H9 (cell line): ENCODE data around the gene CCL3. TPM values are rescaled to one million over a fixed set of nuclear protein-coding genes. Genes with fewer than 3 reads are reported as not detected.

ENCODE experiments used
- DNase-seq: peaks from one replicate; pipeline ENCODE4 v3.0.0-alpha.2; 2017
- H2AFZ ChIP-seq: one replicate; pipeline ENCODE4 v1.6.1; 2013; ENCODE audit warnings: mild to moderate bottlenecking, low read length, control low read depth, moderate library complexity
- H2AK5ac ChIP-seq: 2 replicates; pipeline ENCODE4 v1.6.1; 2013; ENCODE audit warnings: low read length, control low read depth, mixed read lengths; ENCODE audit not compliant: insufficient read length
- H2BK120ac ChIP-seq: one replicate; pipeline ENCODE4 v1.6.1; 2013; ENCODE audit warnings: low read depth, mild to moderate bottlenecking, low read length, control low read depth, inconsistent platforms; ENCODE audit not compliant: poor library complexity, severe bottlenecking
- H2BK12ac ChIP-seq: 2 replicates; pipeline ENCODE4 v1.6.1; 2013; ENCODE audit warnings: low read length, control low read depth, mixed read lengths, low read depth; ENCODE audit not compliant: insufficient read length
- H2BK15ac ChIP-seq: 2 replicates; pipeline ENCODE4 v1.6.1; 2013; ENCODE audit warnings: low read depth, low read length, control low read depth
- H2BK20ac ChIP-seq: one replicate; pipeline ENCODE4 v1.6.1; 2013; ENCODE audit warnings: low read depth, mild to moderate bottlenecking, low read length, control low read depth, inconsistent platforms; ENCODE audit not compliant: poor library complexity, severe bottlenecking
- H2BK5ac ChIP-seq: 2 replicates; pipeline ENCODE4 v1.6.1; 2013; ENCODE audit warnings: low read length, control low read depth, mixed read lengths; ENCODE audit not compliant: insufficient read length
- H3K14ac ChIP-seq: 2 replicates; pipeline ENCODE4 v1.6.1; 2013; ENCODE audit warnings: low read length, control low read depth; ENCODE audit not compliant: insufficient read depth
- H3K18ac ChIP-seq: 2 replicates; pipeline ENCODE4 v1.6.1; 2013; ENCODE audit warnings: low read depth, mild to moderate bottlenecking, mixed read lengths, low read length, control low read depth; ENCODE audit not compliant: insufficient read length
- H3K23ac ChIP-seq: 2 replicates; pipeline ENCODE4 v1.6.1; 2013; ENCODE audit warnings: low read length, control low read depth, mixed read lengths, low read depth; ENCODE audit not compliant: insufficient read length
- H3K23me2 ChIP-seq: 2 replicates; pipeline ENCODE4 v1.6.1; 2013; ENCODE audit warnings: low read depth, mild to moderate bottlenecking, mixed read lengths, low read length, control low read depth; ENCODE audit not compliant: insufficient read length, poor library complexity, severe bottlenecking
- H3K27ac ChIP-seq: 2 replicates; pipeline ENCODE4 v1.5.1; 2013; ENCODE audit warnings: low read length, control low read depth, mixed read lengths, low read depth; ENCODE audit not compliant: insufficient read length
- H3K27me3 ChIP-seq: 2 replicates; pipeline ENCODE4 v1.6.1; 2013; ENCODE audit warnings: low read length, control low read depth, inconsistent platforms; ENCODE audit not compliant: insufficient read depth
- H3K4ac ChIP-seq: 2 replicates; pipeline ENCODE4 v1.6.1; 2013; ENCODE audit warnings: low read depth, mild to moderate bottlenecking, control low read depth, inconsistent platforms, low read length, moderate library complexity
- H3K4me1 ChIP-seq: 2 replicates; pipeline ENCODE4 v1.6.1; 2013; ENCODE audit warnings: low read length, control low read depth, inconsistent platforms; ENCODE audit not compliant: insufficient read depth
- H3K4me2 ChIP-seq: 2 replicates; pipeline ENCODE4 v1.6.1; 2013; ENCODE audit warnings: low read length, control low read depth, mixed read lengths; ENCODE audit not compliant: insufficient read length, insufficient read depth
- H3K56ac ChIP-seq: 2 replicates; pipeline ENCODE4 v1.6.1; 2013; ENCODE audit warnings: low read depth, mild to moderate bottlenecking, mixed read lengths, low read length, control low read depth; ENCODE audit not compliant: insufficient read length
- H3K79me1 ChIP-seq: 2 replicates; pipeline ENCODE4 v1.6.1; 2013; ENCODE audit warnings: low read depth, mild to moderate bottlenecking, moderate library complexity, low read length, control low read depth, inconsistent platforms; ENCODE audit not compliant: insufficient read depth, poor library complexity, severe bottlenecking
- H3K79me2 ChIP-seq: 2 replicates; pipeline ENCODE4 v1.6.1; 2013; ENCODE audit warnings: low read length, control low read depth, inconsistent platforms; ENCODE audit not compliant: insufficient read depth
- H3K9ac ChIP-seq: 2 replicates; pipeline ENCODE4 v1.6.1; 2013; ENCODE audit warnings: low read length, control low read depth, mixed read lengths; ENCODE audit not compliant: insufficient read length; ENCODE audit errors: extremely low read depth
- H3K9me3 ChIP-seq: one replicate; pipeline ENCODE4 v1.6.1; 2013; ENCODE audit warnings: low read depth, low read length, inconsistent platforms; ENCODE audit not compliant: control insufficient read depth
- H3T11ph ChIP-seq: one replicate; pipeline ENCODE4 v1.6.1; 2013; ENCODE audit warnings: mild to moderate bottlenecking, low read length, control low read depth, inconsistent platforms
- H4K20me1 ChIP-seq: one replicate; pipeline ENCODE4 v1.6.1; 2013; ENCODE audit not compliant: control insufficient read depth, insufficient read length, insufficient read depth
- H4K5ac ChIP-seq: 2 replicates; pipeline ENCODE4 v1.6.1; 2013; ENCODE audit warnings: low read depth, mild to moderate bottlenecking, mixed read lengths, low read length, control low read depth; ENCODE audit not compliant: insufficient read length
- H4K8ac ChIP-seq: replicated peaks from 2 replicates; pipeline ENCODE4 v1.6.1; 2013; ENCODE audit warnings: low read length, control low read depth, mixed read lengths, low read depth; ENCODE audit not compliant: insufficient read length
- H4K91ac ChIP-seq: 2 replicates; pipeline ENCODE4 v1.6.1; 2013; ENCODE audit warnings: low read depth, mild to moderate bottlenecking, moderate library complexity, mixed read lengths, low read length, control low read depth; ENCODE audit not compliant: insufficient read length
- H3K27ac Mint-ChIP-seq, 3 experiments: 2 replicates in 2 of 3; 3 replicates in 1 of 3; pipeline ENCODE4 v1.8.0; 2020 to 2021; ENCODE audit warnings: mixed read lengths in 3 of 3, mild to moderate bottlenecking in 1 of 3, moderate library complexity in 1 of 3
- H3K27me3 Mint-ChIP-seq: 2 replicates; pipeline ENCODE4 v1.8.0; 2021; ENCODE audit warnings: low read depth, mild to moderate bottlenecking, moderate library complexity, mixed read lengths
- H3K36me3 Mint-ChIP-seq, 3 experiments: 2 replicates in 2 of 3; 3 replicates in 1 of 3; pipeline ENCODE4 v1.8.0; 2020 to 2021; ENCODE audit warnings: low read depth in 3 of 3, mixed read lengths in 3 of 3; ENCODE audit not compliant: insufficient read depth in 1 of 3
- H3K4me1 Mint-ChIP-seq, 2 experiments: 2 replicates each; pipeline ENCODE4 v1.8.0; 2020; ENCODE audit warnings: mixed read lengths in 2 of 2
- H3K4me3 Mint-ChIP-seq, 2 experiments: 2 replicates in 1 of 2; 3 replicates in 1 of 2; pipeline ENCODE4 v1.8.0; 2020 to 2021; ENCODE audit warnings: mild to moderate bottlenecking in 2 of 2, mixed read lengths in 2 of 2, moderate library complexity in 1 of 2
- H3K9me3 Mint-ChIP-seq, 2 experiments: 2 replicates in 1 of 2; 3 replicates in 1 of 2; pipeline ENCODE4 v1.8.0; 2020; ENCODE audit warnings: mild to moderate bottlenecking in 2 of 2, mixed read lengths in 2 of 2, moderate library complexity in 1 of 2
- CTCF ChIP-seq: fragments of 200-600 bp; sonication (generic); conservative IDR thresholded peaks from 3 replicates; pipeline ENCODE4 v1.8.0; 2021; ENCODE audit warnings: antibody characterized with exemption, mild to moderate bottlenecking
- WGBS: extraction: QIAGEN DNeasy Blood & Tissue Kit; methylation state at CpG from one replicate; pipeline ENCODE4 v1.1.7; 2013; ENCODE audit warnings: missing lambda C conversion rate, low lambda C conversion rate, mixed read lengths; ENCODE audit not compliant: insufficient read length; ENCODE audit errors: extremely low coverage; 5-methylcytosine and 5-hydroxymethylcytosine counted together
- total RNA-seq: library from RNA; stranded (reverse); gene quantifications from 2 replicates; pipeline ENCODE4 v1.2.1, GENCODE V29; 2021

CCL3 gene
- total RNA-seq, 1 experiment from 2014 or later = not detected

GRCh38 chr17:36055921-36056520 is 33.9 kb downstream of the CCL3 start:
- Mint-ChIP-seq H3K27ac (no peak overlapping the region), H3K4me1 (no peaks in the 10 kb centered on the region), H3K27me3 (no peaks in the 10 kb centered on the region; the same call in 1 of the 2 replicates), H3K4me3 (no peak overlapping the region), H3K36me3 (peaks cover 0 to 4% (median 0%) of the 10 kb centered on the region in 3 experiments; a peak in 1 of 7 replicates), H3K9me3 (peaks cover 13% of the 10 kb centered on the region in 2 experiments)
- Histone ChIP-seq H2BK12ac (no peak overlapping the region), H4K5ac (no peak overlapping the region), H2BK20ac (no peak overlapping the region), H2BK5ac (no peak overlapping the region), H3K23me2 (no peaks in the 10 kb centered on the region), H2AFZ (no peak overlapping the region), H3K23ac (no peak overlapping the region), H3K9ac (no peak overlapping the region), H3K4me1 (no peaks in the 10 kb centered on the region), H2BK15ac (no peak overlapping the region), H3K4ac (no peak overlapping the region), H3K4me2 (no peak overlapping the region), H4K8ac (no peak overlapping the region), H3K79me2 (no peaks in the 10 kb centered on the region), H4K20me1 (no peaks in the 10 kb centered on the region), H2AK5ac (no peak overlapping the region), H2BK120ac (no peak overlapping the region), H3K56ac (no peak overlapping the region), H3K27me3 (no peaks in the 10 kb centered on the region), H3K27ac (no peak overlapping the region), H3K18ac (no peak overlapping the region), H4K91ac (no peak overlapping the region), H3T11ph (no peak overlapping the region), H3K14ac (no peak overlapping the region), H3K9me3 (no peaks in the 10 kb centered on the region), H3K79me1 (no peaks in the 10 kb centered on the region)
- TF ChIP-seq CTCF = no peak
- DNase-seq = no peak
- no CpG with 5 or more reads among the region's 4 CpGs for WGBS
